HG03521 (cell line): ENCODE measurements around the gene PTPRJ.

ENCODE experiments used
- ATAC-seq: cut with Tn5 transposase; IDR thresholded peaks from one replicate; pipeline ENCODE4 v1.9.1; 2021; ENCODE audit warnings: mild to moderate bottlenecking, moderate library complexity; ENCODE audit not compliant: unreplicated experiment

Gene PTPRJ

DNA sequence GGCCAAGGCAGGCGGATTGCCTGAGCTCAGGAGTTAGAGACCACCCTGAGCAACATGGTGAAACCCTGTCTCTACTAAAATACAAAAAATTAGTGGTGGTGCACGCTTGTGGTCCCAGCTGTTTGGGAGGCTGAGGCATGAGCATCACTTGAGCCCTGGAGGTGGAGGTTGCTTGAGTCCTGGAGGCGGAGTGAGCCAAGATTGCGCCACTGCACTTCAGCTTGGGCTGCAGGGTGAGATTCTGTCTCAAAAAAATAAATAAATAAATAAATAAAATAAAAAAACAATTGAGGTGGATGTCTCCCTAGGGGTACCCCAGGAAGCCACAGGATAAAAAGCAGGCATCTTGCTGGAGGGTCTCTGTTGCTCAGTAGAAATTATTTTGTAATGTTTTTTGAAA lies 14.1 kb downstream of the PTPRJ start:
- no peak for ATAC-seq

DNA sequence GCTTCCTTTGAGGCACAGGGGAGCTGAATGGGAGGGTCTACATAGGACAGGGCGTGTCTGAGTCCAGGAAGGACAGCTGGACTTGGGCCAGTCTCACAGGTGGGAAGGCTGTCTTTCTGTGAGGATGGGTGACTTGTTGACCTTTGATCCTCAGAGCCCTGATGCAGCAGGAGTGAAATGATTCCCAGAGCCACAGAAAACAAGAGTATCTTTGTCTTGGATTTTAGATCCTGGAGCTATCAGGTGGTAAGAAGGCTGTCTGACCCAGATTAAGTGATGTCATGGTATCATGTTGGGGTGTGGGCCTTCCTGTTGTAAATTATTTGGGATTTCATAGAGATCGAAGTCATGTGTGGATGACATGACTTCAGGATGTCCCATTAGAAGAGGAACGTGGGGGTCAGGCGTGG lies 15.0 kb downstream of the PTPRJ start:
- ATAC-seq = no peak

DNA sequence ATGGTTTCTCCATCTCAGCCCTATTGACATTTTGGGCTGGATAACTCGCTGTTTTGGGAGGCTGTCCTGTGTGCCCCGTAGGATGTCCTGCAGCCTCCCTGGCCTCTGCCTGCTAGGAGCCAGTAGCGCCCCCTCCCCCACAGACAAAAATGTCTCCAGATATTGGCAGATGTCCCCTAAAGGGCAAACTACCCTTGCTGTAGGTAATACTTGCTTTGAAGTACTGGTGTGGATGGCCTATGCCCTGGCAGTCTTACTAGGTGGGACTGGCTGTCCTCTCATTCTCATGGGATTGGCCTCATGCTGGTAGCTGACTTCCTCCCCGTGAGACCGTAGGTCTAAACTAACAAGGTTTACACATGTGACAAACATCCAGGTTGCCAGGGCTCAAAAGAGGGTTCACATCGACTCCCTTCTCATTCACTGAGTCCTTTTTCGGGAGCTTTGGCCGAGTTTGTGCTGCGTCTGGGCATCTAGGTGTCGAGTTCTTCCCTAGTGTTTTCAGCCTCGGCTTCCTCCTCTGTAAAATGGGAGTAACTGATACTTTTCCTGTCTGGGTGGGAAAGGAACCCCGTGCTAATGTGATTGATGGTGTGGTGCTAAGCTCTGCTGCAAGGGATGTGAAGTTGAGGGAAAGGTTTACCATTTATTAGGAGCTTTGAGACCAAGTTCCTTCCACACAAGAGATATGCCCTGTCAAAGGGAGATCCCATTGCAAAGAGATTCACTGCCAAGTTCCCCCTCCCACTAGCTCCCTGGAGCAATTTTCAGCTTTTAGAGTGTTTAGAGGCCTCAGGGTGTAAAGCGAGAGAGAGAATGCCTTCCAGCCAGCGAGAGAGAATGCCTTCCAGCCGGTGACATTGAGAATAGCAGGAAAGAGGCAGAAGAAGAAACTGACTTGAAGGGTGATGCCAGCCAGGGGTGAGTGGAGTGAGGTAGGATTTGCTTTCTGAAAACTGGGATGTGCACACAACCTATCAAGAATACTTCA lies 17.0 kb downstream of the PTPRJ start:
- ATAC-seq = no peak

DNA sequence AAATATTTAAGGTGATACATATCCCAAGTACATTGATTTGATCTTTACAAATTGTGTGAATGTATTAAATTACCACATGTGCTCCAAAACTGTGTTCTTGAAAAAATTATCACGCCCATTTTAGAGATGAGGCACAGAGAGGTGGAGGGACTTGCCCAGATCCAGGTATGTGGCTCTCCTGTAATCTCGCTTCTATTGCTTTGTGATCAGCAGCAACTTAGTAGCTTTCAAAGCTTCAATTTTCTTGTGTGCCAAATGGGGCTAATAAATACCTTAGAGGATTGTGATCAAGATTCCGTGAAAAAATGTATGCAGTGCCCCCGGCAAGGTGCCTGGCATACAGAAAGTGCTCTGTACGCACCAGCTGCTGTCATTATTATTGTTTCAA lies 18.0 kb downstream of the PTPRJ start:
- ATAC-seq = no peak

DNA sequence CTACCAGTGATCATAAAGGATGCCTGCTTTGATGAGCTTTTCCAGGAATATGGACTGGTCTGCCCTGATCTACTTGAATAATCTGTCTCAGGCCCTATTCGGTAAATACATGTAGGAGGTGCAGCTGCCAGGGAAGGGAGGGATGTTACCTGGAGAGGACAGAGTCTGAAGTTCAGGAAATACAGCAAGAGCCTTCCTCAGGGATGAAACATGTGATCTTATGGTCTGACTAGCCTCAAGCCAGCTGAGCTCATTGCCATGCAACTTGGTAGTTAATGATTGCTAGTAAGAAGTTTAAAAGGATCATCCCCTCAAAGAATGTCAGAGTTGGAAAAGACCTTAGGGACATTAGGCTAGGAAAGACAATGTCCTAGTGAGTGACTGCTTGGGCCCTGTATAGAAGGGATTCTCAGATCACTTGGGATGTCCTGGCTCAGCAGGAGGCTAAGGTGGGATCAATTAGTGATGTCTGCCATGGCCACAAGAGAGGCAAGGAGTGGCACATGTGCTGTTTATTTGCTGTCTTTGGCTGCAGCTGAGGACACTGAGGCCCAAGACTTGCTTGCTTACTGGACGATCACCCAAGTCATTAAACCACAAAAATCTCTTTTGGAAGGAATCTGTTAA lies 18.5 kb downstream of the PTPRJ start:
- ATAC-seq = no peak

DNA sequence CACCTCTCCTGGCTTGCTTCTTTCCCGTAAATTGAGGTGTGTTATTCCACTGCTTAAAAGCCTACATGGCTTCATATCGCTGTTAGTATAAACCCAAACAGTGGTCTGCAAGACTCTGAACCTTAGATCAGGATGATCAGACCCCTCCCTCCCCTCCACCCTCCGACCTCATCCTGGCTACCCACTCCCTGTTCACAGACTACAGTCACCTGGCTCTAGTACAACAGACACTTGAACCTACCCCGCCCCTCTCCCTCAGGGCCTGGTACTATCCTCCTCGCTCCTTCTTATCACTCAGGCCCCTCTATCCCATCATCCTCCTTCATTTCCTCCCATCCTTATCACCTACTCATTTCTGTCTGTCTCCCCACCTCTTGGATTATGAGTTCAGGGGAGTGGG lies 20.1 kb downstream of the PTPRJ start:
- no peak for ATAC-seq

DNA sequence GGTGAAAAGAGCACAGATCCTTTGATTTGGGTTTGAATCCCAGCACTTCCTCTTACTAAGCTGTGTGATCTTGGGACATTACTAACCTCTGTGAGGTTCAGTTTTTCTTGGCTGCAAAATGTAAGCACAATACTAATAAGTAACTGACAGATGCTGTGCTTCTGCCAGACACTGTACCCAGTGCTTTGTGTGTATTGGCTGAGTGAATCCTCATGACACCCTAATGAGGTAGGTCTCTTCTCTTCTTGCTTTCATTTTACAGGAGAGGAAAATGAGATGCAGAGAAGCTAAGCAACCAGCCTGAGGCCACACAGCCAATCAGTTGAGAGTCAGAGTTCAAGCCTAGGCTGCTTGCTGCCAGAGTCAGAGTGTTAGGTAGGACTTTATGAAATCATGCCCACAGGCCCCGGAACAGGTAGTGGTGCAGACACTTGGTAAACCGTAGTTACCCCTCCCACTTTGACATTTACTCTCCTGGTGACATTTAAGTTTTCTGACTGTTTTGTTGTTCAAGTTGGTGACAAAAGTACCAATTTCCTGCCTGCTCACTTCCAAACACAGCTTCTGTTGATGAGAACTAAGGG lies 21.2 kb downstream of the PTPRJ start:
- ATAC-seq = peak; percentile 77

DNA sequence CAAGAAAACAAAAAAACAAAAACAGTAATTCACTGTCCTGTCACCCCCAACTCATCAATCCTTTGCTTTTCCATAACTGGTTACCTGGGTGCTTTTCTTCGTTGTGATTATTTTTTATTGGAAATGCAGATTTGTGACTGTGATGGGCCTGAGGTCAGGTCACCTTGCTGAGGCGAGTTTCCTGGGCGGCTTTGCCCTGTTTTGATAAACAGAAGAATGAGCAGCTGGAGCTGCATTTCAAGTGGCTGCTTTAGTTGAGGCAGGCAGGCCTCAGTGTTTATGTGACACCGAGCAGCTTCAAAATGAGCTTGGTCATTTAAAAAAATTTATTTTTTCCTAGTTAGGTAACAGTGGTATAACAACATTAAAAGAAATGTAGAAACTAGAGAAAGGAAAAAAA lies 22.2 kb downstream of the PTPRJ start:
- no peak for ATAC-seq

DNA sequence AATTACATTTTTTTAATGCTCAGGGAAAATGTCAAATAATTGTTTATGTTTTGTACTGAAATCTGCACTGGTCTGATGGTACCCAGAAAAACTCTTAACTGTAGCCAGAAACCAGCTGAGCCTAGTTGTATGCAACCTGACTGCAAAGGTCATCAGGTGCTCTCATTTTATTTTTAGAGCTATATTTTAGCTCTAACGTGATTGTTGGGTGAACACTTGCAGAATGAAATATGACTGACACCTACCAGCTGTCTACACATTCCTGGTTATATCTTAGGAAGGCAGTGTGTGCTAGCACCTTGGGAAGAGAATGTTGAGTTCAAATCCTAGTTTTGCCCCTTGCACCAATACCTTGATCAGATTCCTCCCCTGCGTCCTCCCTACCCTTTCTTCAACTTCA lies 23.6 kb downstream of the PTPRJ start:
- no peak for ATAC-seq

DNA sequence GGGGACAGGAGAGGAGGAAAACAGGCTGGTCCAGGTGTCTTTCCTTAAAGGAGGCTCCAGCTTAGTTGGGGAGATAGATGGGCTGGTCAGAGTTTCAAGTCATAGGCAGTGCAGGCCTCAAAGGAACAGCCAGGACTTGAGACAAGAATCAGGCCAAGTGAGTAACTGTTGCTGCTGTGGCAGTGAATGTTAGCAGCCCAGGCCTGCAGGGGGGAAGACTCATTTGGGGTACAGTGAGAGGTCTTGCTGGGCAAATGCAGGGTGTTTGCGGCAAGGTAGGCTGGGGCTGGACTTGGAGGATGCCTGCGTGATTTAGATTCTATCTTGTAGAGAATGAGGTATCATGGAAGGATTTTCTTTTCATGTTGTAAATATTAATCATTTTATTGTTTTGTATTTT lies 24.1 kb downstream of the PTPRJ start:
- no peak for ATAC-seq

DNA sequence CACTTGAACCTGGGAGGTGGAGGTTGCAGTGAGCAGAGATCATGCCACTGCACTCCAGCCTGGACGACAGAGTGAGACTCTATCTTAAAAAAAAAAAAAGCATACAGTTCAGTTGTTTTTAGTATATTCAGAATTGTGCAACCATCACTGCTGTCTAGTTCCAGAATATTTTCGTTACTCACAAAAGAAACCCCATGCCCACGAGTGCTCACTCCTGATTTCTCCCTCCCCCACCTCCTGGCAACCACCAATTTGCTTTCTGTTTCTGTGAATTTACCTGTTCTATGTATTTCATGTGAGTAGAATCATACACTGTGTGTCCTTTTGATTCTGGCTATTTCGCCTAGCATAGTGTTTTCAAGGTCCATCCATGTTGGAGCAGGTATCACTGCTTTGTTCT lies 24.8 kb downstream of the PTPRJ start:
- no peak for ATAC-seq

DNA sequence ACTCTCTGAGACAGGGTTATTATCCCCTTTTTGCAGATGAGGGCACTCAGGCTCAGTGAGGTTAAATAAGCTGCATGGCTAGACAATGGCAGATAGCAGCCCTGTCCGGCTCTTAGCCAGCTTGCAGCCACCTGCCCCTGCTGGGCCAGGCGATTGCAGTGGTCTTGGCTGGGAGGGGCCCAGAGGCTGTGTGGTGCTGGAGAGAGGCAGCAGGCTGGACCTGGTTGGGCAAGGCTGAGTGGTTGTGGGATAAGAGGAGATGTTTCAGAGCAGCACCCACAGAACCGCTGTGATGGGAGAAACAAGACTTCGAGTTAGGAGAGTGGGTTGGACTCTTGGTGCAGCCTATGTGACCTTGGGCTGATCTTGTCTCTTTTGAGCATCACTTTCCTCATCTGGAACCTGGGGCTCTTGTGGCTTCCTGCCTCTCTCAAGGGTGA lies 25.5 kb downstream of the PTPRJ start:
- no peak for ATAC-seq

DNA sequence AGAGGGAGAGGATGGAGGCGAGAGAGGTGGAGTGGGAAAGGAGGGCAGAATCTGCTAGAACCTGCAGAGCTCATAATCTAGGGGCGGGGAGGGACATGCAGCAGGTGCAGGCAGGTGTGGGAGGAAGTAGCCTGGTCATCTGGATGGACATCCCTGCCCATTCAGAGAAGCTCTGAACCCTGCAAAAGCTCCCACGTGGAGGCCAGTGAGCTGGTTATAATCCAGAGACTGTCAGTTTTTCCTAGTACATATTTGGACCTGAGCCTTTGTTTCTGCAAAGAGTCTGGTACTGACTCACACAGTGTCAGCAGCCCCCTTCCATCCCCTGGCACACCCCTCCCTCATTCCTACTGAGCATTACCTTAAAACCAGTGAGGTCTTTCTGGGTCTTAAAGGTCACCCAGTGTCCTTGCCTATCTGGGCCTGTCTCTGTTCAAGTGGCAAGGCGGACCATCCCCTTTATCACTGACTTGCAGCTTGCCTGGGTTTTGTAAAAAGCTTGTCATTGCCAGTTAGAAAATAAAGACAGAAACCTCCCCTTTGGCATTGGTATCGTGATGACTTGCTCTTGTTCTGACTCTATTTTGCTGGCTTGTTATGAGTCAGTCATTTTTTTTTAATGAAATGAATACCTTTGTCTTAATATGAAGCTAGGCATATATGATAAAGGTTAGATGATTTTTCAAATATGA lies 26.1 kb downstream of the PTPRJ start:
- ATAC-seq = peak; percentile 39

DNA sequence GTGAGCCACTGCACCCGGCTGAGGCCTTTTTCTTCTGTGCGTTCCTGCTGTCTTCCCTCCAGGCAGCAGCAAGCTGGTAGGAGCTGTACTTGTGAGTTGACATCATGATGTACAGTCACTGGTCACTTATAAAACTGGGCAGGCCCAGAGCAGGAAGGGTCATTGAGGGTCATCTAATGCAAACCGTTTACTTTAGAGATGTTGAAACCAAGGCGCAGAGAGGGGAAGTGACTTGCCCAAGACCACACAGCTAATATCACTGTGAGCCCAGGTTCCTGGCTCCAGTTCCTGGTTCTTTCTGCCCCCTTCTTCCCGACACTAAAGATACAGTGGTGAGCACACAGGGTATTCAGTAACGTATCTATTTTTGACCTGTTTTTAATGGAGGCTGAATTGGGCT lies 27.3 kb downstream of the PTPRJ start:
- no peak for ATAC-seq

DNA sequence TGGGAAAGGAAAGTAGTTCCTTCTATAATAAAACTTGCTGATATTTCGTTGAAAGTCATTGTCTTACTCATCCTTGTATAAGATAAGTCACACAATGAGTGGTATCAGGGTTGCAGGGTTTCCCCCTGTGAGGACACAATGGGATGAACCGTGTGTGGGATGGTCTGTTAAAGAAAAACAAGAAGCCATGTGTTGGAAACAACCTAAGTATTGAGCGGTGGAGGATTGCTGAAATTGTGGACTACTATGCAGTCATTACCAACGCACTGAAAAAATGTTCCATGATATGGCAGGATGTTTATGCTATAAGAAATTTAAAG lies 28.6 kb downstream of the PTPRJ start:
- ATAC-seq = peak; percentile 33

DNA sequence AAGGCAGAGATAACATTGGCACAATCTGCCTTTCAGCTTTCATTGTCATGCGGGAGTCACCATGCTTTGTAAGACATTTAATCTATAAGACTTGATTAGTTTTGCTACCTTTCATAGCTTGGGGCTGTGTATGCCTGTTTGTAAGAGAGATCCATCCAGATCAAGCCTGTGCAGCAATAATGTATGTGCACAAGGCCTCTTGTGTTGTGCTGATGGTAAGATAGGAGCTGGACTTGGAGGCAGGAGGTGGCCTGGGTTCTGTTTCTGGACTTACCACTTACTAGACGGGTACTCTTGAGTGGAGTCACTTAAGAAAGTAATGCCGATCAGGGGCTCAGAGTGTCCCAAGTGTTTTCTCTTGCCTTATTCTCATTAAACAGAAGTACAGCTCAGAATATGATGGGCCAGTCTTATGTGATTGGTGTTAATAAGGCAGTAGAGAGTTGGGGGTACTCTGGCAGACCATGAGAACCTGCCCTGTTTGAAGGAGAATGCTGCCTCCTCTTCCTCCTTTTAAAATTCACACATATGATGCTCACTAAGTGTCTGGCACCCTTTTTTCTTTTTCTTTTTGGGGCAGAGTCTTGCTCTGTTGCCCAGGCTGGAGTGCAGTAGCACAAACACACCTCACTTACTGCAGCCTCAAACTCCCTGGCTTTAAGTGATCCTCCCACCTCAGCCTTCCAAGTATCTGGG lies 30.9 kb downstream of the PTPRJ start:
- no peak for ATAC-seq

DNA sequence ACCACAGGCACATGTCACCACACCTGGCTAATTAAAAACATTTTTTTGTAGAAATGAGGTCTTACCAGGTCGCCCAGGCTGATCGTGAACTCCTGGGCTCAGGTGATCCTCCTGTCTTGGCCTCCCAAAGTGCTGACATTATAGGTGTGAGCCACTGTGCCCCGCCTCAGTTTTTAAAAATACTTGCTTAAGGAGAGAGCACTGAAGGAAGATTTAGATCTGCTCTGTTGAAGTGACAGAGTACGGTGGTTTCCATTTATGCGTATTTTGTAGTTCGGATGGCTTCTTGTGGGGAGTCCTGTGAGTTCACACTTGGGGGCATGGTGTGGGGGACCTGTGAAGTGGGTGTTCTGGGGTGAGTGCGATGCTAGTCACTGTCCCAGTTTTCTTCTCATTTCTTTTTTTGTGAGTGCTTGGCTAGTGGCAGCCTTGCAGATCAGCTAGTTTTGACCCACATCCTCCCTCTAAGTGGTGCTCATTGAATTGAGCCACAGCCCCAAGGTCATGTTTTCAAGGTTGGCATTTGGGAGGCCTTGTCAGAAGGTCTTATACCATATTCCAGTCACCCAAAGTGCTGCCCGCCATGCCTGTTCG lies 31.5 kb downstream of the PTPRJ start:
- no peak for ATAC-seq

DNA sequence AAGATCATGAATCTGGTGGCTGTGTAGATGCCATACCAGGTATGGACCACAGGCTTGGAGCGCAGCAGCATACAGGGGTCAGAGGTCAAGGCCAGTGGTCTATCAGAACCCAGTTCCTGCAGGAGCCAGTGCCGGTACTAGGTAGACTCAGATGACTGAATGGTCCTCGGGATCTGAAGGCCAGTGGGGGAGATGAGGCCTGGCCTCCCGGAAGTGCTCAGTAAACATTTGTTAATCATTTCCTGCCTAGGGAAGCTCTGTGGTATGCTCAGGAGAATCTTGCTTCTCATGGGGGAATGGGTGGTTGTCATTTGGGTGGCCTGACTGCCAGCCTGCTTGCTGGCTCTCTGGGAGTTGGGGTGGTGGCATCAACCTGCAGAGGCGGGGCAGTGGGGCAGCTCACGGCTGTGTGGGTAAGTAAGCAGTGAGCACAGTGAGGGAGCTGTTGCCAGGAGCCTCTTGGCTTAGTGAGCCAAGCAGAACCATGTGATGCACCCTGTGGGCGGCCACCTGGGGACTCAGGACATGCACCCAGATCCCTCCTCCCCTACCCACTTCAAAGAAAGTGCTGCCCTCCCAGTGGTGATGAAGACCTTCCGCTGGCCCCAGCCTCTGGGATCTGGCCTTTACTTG lies 33.0 kb downstream of the PTPRJ start:
- ATAC-seq = no peak

DNA sequence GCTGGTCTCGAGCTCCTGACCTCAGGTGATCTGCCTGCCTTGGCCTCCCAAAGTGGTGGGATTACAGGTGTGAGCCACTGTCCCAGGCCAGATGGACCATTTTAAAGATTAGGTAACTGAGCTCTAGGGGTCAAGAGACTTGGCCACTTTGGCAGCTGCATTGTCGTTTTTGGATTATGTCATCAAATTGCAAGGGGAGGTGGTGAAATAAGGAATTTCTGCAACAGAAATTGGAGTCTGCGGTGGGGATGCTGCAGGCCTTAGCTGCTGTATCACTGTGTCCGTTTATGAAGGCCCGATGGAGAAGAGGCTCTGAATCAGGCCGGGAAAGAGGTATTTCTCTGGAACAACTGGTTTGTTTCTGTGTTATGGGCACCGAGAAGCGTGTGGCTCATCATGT lies 34.6 kb downstream of the PTPRJ start:
- ATAC-seq = no peak
